ENCODE results near the gene SLC4A7.
"Not testable (repeated sequence)": the region's sequence is repeated elsewhere in the genome, so short reads cannot be mapped to it uniquely, and the experiment has no call there.

Gene SLC4A7

DNA sequence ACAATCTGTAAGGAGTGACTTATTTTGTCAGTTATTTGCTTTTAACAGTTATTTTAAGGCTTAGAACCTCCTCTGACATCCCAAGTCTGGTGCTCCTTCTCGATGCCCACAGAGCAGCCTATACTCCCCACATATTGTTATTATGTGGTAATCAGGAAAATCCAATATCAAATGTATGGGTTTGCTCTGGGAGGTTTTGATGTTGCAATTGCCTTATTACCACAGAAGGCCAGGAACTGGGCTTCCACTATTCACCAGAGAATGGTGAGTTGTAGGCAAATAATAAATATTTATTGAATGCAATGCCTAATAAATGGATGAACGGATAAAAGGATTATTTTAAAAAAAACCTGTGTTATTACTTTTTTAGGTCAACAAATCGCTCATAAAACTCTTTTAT, 127.2 kb downstream of the SLC4A7 start:
- no peak for DNase-seq

DNA sequence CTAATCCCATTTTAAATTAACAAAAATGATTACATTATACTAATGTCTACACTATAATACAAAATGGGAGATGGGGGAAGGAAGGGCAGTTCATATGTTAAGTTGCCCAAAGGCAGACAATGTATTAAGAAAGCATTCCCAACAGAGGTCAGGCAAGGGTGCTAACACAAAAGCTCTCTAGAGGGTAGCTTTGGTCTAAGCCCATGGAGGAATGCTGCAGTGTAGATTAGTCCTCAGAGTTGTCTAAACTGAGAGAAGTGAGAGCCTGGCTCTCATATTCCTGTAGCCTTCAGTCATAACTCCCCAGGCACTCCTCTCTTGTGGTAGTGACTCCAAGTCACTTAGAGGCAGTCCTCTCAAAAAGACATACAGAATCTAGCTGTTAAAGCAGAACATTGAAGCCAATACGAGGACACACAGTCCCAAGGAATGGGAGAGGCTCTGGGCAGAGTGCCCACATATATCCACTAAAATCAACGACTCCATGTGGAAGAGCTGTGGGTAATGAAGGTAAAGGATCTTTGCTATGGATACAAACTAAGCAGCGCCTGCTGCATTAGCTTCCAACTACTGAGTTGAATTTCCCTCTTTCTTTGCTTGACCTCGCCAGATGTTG, 129.5 kb downstream of the SLC4A7 start:
- DNase-seq: no peak

DNA sequence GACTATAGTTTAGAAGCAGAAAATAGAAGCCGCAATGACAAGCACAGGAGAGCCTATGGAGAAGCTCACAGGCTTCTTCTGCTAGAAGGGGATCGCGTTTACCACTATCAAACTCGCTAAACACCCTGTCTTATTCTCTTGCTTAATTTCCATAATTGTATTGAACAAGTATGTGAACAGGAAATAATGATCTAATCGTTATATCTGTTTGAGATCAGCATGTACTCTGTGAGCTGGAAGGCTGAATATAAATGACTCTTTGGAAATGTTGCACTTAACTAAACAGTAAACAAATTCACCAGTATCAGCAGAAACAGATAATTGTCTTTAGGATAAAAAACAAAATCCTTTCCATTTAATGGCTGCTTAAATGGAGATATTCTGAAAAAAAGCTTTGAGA, 130.0 kb downstream of the SLC4A7 start:
- DNase-seq: no peak

DNA sequence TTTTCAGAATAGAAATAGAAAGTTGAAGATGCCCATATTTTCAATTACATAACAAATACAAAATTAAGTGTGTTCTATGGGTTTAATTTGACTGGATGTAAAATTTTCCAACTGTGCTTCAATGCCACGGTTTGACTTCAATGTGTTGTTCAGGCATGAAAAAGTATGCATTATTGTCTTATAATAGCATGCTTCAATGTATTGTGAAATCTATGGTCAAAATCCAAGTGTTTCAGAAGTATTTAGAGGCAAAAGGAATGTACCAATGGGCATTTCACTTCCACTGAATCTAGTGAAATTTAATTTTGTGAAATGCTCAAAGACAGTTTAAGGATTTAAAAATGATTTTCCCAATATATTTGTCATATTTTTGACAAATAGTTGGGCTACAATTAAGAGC, 131.0 kb downstream of the SLC4A7 start:
- DNase-seq: no peak

DNA sequence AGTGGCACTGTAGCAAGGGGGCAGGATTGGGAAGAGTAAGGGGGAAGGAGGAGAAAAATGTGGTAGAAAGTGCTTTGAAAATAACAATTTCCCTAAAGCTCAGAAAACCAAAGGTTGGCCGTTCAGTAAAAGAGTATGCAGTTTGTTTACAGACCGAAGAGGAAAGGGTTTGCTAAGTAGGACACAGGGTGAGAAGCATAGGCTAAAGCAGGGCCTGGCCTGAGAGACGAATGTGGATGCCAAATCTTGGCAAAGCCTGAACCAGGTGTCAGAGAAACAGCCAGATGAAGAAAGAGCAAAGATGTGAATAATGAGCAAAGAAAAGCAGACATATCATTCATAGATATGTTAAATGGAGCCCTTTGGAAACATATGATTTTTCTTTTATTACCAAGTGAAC, 132.1 kb downstream of the SLC4A7 start:
- DNase-seq: no peak

DNA sequence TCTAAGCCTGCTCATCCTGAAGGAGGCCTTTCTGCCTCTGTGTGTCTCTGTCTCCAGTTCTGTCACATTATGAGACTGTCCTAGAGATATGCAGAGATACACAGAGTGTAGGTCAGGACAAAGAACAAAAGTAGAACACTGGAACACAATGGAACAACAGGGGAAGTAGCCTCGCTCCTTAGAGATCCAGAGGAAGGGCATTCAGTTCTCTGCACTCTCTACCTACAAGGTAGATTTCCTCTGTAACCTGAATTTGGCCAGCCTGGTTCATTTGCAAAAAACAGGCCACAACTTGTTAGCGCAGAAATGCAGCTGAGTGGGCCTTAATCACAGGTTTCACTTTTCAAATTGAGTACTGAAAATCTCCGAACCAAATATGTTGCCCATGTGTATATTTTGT, 134.4 kb downstream of the SLC4A7 start:
- DNase-seq: peak; percentile 7

DNA sequence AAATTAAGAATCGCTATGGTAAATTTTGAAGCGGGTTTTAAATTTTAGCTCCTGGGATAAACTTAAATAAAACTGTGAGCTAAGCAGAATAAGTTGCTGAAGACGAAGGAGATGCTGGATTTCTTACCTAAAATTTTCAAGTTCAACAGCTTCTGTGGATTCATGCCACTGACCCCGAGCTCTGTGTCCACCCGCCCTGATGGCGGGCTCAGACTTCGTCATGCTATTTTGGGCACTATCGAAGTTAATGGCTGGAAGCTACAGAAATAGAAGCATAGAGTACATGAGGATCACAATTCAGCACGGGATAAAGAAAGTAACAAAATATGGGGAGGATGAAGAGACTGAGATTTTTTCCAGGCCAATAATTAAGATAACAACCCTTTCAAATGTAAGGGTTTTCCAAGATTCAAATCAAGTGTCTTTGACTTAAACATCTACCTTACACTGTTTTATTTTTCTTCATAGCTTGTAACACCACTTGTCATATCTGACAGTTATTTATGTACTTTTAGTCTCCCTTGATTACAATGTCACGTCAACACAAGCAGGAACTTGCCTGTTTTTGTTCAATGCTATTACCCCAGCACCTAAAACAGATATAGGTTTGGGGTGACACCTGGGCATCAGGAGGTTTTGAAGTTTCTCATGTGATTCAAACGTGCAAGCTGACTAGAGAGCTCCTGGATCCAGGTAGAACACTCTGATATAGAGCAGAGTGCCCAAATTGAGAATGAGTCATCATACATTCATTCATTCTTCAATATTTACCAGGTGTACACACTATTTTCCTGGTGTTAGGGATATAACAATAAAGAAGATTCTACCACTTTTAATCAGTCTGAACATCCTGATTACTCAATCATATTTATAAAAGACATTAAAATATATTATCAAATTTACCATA, 138.0 kb downstream of the SLC4A7 start:
- DNase-seq: no peak

DNA sequence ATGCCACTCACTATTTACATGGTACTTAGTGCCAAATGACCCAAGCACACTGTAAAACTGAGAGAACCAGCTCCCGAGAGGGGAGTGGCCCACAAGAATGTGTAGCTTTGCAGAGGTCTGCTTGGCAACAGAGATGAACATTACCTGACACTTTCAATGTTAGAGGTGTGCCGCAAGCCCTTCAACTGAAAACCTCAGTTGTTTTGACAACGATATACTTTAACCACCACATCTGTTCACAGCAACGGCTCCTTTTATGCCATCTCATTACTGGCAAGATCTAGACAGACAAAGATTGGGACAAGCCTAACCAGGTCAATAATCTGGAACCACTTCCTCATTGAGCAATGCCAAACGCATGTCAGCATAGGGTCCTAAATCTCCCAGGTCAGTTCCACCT, 138.7 kb downstream of the SLC4A7 start:
- peak; percentile 52 for DNase-seq

DNA sequence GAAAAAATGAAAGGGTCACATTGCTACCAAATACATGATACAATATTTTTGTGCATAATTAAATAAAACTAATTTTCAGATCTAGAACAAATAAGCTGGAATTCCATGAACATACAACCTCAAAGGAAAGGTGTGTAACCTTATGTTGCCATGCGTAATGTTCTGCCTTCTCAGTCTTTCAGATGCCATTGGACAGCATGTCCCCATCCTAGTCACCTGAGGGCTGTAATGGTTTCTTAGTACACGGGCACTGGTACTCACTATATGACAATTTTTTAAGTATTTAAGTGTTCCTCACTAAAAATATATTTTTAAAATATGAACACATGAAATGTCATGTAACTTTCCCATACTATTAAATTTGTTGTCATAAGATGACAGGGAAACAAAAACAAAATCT, 139.1 kb downstream of the SLC4A7 start:
- DNase-seq: no peak

DNA sequence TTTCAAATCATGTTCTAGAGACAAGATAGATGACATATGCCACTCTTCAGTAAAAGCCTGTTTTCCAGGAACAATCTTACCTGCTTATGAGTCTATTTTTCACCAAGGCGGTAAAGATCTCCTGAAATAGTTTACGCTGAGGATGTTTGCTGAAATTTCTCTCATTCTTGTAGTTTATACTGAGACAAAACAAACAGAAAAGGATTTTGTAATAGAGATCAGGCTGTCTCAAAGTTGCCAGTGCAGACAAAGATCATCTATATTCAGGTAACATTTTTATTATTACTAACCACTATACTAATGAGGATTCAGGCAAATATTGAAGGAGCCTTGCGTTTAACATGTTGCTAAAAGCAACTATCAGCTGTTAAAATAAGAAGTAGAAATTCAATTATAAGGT, 140.0 kb downstream of the SLC4A7 start:
- no peak for DNase-seq

DNA sequence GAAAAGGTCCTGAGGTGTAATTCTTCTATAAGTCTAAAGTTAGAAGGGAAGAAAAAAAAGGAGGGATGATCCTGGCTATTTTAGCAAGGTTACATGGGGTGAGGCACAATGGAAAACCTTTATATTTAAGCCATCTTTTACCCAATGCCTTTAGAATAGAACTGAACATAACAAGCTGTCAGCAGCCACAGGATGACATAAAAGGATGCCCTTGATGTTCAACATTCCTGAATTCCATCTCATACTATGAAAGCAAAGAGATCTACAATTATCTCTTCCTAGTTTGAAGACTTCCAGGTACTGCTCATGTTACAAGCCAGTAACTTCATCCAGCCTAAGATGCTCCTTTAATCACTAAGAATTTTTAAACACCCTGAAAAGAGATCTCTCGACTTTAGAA, 141.9 kb downstream of the SLC4A7 start:
- DNase-seq: no peak

DNA sequence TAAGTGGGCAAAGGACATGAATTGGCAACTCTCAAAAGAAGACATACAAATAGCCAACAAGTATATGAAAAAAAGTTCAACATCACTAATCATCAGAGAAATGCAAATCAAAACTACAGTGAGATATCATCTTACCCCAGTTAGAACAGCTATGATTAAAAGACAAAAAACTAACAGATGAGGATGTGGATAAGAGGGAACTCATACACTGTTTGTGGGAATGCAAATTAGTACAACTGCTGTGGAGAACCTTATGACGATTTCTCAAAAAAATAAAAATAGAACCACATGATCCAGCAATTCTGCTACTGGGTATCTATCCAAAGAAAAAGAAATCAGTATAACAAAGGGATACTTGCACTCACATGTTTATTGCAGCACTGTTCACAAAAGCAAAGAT, 143.7 kb downstream of the SLC4A7 start:
- DNase-seq: no peak

DNA sequence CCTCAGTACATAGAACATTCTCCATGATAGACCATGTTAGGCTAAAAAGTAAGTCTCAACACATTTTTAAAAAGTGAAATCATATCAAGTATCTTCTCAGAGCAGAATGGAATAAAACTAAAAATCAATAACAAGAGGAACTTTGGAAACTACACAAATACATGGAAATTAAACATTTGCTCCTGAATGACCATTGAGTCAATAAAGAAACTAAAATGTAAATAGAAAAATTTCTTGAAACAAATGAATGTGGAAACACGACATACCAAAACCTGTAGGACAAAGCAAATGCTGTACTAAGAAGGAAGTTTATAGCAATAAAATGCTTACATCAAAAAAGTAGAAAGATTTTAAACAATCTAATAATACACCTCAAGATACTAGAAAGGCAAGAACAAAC, 148.6 kb downstream of the SLC4A7 start:
- DNase-seq: no peak

DNA sequence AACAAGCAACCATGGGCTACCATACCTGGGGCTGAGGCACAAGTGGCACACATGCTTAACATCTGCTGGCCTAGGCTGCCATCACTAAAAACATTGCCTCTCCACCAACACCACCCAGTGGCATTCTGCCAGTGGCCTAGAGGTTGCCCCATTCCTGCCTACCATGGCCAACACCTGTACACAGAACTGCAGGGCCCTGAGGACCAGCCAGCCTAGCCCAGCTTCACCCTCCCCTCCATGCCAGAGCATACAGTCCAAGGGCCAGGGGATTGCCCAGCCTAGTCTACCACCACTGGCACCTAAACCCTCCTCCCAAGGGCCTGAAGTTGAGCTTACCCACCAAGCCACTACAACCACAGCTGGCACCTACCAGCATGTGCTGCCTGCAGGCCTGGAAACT, 150.3 kb downstream of the SLC4A7 start:
- DNase-seq: no peak

DNA sequence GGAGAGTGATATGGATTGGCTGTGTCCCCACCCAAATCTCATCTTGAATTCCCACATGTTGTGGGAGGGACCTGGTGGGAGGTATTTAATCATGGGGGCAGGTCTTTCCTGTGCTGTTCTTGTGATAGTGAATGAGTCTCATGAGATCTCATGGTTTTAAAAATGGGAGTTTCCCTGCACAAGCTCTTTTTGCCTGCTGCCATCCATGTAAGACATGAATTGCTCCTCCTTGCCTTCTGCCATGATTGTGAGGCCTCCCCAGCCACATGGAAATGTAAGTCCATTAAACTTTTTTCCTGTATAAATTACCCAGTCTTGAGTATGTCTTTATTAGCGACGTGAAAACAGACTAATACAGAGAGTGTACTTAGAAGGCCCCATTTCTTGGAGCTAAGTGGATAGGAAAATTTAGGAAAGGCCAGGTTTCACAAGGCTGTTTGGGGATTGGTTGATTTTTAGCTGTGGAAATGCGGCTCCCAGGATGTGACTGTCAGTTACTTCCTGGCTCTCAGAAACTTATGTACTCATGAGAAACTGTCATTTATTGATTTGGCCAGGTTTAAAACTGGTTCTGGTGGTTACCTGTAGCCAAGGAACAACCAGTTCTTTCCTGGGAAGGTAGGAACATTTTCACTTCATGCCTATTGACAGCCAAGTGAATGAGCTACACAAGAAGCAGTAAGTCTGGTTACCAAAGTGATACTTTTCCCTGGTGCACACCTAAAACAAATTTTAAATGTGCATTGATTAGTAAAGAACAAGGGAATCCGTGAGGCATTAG, 155.0 kb downstream of the SLC4A7 start:
- not testable (repeated sequence) for DNase-seq

DNA sequence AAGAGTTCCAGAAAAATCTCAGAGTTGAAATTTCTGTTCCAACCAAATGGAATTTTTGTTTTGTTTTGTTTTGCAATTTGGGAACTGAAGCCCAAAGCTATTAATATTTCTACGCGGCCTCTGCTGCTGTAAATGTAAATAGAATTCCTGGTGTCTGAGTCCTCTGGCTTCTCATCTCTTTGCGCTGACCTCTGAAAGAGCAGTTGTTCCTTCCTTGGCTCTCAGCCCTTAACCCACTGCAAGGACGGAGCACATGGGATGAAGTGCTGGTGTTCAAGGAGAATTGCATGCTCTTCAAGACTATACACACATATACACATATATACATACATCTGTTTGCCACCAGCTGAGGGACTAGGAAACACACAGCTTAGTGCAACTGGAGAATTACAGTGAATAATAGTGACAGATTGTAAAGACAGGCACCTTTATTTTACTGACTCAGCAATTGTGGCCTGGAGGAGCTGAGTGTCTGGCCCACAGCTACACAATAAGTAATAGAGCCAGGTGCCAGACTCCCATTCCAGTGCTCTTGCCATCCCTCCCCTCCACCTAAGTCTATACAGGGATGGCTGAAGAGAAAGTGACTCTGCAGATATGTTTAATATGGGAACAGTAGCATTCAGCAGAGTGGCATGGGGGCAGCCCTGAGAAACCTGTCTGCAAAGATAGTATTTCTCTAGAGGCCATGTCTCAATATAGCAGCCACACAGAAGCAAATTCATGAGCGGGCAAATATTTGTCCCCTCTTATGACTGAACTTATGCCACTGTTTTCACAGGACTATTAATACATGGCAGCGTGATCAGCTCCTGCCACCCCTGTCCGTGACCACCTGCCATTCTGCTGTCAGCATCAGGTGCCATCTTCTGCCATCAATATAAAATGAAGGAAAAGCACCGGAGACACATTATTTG, 157.3 kb downstream of the SLC4A7 start:
- DNase-seq: no peak

DNA sequence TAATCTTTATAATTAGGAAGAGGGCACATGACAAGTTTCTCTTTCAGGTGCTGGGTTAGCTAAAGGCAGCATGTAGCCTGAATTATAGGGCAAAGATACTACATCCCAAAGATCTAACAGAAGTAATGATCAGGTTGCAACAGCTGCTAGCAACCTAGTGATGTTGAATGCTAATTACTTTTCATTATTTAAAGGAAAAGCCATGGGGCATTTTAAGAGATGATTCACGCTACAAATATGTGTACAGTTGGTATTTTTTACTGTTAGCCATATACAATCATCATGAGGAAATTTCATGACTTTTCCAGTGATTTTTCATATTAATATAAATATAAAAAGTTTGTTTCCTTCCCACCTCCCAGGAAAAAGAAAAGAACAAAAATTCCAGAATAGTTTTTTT, 158.0 kb downstream of the SLC4A7 start:
- DNase-seq: no peak

DNA sequence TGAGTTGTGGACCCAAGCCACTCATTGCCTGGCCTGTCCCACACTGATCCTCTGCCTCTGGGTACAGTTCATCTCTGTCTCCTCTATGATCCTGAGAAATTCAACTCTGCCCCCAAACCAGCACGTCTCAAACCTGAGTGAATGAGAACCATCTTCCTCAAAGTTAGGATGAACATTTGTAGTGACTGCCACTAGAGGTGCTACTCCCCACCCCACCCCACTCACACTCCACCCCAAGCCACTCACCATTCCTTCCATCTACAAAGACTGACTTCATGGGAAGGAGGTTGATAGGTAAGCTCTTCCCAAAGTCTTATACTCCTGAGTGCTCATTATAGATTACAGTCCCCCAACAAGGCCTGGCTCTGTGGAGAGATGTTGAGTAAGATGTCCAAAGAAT, 158.8 kb downstream of the SLC4A7 start:
- DNase-seq: no peak

DNA sequence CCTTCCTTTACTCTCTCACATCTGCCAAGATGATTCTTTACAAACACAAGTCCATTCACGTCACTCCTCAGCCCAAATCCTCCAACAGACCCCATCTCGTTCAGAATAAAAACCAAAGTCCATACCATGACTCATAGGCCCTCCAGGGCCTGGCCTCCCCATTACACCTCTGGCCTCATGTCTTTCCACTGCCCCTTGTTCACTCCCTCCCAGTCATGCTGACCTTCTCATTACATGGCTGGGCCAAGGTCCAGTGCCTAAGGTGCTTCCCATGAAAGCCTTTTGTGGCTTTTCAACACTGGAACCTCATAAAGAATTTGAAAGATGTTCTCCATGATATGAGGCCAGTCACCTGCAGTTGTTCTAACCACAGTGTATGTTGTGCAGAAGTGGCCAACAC, 159.5 kb downstream of the SLC4A7 start:
- no peak for DNase-seq

DNA sequence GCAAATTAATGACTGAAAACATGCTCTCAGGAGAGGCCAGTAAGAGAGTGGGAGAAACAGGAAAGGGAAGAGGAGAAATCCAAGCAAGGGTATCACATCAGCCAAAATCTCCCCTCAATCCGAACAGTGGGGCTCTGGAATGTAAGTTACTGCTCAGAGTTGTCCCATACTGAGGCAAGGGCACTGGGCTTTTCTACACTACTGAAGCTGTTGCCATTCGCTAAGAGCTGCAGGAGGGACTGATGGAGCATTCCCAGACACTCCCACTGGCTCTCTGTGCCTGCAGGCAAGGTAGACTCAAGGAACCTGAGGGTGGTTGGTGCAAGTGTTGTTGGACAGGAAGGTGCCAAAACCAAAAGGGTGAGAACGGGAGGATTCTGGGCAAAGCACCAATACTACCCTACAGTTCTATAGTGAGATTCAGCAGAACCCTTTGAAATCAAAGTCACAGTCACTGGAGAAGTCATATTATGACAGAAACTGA, 161.1 kb downstream of the SLC4A7 start:
- no peak for DNase-seq
